SK-N-SH treated with all-trans-retinoic acid at 6 μM for 48 hours (cell line): ENCODE data around the gene THADA.

ENCODE experiments used
- PPARA ChIP-seq: fragments of 250-450 bp; sonication (Bioruptor Pico); IDR thresholded peaks from 2 replicates; pipeline ENCODE4 v1.5.0; 2020; ENCODE audit warnings: mild to moderate bottlenecking, borderline replicate concordance
- RARB ChIP-seq: fragments of 250-450 bp; sonication (Bioruptor Pico); IDR thresholded peaks from 2 replicates; pipeline ENCODE4 v1.8.0; 2021; ENCODE audit warnings: mild to moderate bottlenecking, moderate library complexity
- ZNF565 ChIP-seq: fragments of 450-650 bp; formaldehyde crosslinking; conservative IDR thresholded peaks from 2 replicates; pipeline ENCODE4 v1.5.0; 2020; ENCODE audit warnings: low read depth, mild to moderate bottlenecking, moderate library complexity
- ZNF8 ChIP-seq: fragments of 450-650 bp; formaldehyde crosslinking; IDR thresholded peaks from 2 replicates; pipeline ENCODE4 v1.5.0; 2020; ENCODE audit warnings: mild to moderate bottlenecking, moderate library complexity

DNA sequence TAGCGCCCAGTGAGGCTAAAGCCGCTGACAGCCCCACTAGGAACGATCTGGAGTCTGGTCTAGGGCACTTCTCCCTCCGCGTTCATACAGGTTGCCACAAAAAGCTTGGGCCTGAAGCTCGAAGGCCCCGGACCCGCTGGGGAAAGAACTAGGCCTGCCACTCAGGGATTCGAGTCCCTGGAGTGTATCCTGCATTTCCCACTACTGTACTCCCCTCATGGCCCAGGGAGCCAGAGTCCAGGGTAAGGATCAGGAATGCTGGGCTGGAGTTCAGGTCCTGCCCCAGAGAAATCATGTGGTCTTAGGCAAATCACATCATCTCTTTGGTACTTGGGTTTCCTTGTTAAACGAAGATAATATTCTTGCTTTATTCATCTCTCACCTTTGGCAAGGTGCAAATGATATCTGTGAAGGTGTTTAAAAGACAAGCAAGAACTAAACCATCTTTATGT, 368.0 kb downstream of the THADA start:
- no peak for TF ChIP-seq PPARA (CRISPR knock-in tag)
- TF ChIP-seq ZNF565 (CRISPR knock-in tag): no peak
- TF ChIP-seq ZNF8 (CRISPR knock-in tag): no peak
- no peak for TF ChIP-seq RARB (CRISPR knock-in tag)
